ENCODE results near the gene SLC15A4.
"Not testable (repeated sequence)": the region's sequence is repeated elsewhere in the genome, so short reads cannot be mapped to it uniquely, and the experiment has no call there.

Gene SLC15A4

GRCh38 chr12:128823916-128824839 lies at the start of gene SLC15A4:
Gene SLC15A4, minus strand, starts transcription at chr12:128823958. Its CDS starts 15 bp downstream, at chr12:128823943.
- DNase-seq (ENCODE audit: low spot score) = peak; percentile 89

- DNase-seq (ENCODE audit: low spot score) = no peak
These were observed 48.5 kb upstream of the SLC15A4 start for GRCh38 chr12:128872303-128872702.

DNA sequence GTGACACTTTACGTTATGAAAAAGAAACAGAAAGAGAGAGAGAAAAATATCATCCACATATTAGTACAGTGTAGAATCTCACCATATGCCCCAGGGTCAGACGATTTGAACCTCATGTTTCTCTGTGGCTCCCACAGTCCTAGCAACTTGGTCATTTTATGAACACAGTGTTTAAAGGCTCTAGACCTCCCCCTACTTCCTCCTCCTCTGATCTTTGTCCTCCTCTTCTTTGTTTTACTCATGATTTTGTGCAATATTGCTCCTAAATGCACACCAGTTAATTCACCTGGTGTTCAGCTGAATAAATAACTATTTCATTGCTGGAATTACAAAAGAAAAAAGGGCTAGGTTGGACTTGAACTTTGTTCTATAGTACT lies 47.7 kb upstream of the SLC15A4 start:
- no peak for DNase-seq (ENCODE audit: low spot score)

DNA sequence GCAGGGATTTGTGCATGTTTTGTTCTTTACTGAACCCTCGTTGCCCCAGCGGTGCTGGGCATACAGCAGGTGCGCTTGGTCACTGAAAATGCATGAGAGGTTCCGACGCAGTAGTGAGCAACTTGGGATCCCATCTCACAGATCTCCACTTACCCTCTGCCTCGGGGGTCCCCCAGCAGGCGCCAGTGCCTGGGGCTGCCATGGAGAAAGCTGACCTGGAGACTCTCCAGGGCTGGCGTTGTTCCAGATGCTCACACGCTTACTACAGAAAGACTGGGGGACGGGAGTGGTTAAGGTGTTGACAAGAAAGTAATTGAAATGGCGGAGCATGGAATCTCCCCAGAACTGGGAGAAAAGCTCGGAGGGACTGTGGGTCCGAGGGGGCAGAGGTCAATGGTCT lies 43.7 kb upstream of the SLC15A4 start:
- no peak for DNase-seq (ENCODE audit: low spot score)

- DNase-seq (ENCODE audit: low spot score) = no peak
These were observed 40.9 kb upstream of the SLC15A4 start for GRCh38 chr12:128864516-128865186.

DNA sequence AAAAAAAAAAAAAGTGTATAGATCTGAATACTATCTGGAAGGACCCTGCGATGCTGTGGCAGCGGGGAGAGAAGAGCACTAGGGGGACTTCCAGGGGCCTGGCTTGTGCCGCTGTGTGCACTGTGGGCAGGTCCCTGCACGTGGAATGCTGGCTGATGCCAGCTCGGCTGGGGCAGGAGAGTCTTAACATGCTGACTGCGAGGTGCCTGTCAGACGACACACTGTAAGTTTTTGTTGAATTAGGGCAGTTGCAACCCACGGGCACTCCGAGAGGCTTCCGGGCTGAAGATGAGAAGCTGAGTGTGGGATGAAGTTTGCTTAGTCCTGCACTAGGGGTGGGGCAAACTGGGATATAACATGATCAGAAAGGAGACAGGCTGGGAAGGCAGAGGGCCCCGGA lies 40.2 kb upstream of the SLC15A4 start:
- no peak for DNase-seq (ENCODE audit: low spot score)

GRCh38 chr12:128861226-128862016 lies 37.7 kb upstream of the SLC15A4 start:
- no peak for DNase-seq (ENCODE audit: low spot score)

DNA sequence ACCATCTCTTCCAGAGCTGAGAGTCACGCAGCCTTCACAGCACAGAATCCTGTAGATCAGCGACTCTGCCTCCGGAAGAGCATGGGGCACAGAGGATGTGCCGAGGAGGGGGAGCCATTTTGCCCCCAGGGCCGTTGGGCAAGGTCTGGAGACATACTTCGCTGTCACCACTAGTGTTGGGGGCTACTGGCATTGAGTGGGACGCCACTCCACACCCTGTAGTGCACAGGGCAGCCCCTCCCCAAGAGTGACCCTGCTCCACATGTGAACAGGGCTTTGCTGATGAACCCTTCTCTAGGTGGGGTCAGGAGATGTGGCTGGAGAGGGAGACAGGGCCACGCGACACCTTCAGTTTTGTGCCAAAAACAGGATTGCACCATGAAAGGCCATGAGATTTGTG lies 35.6 kb upstream of the SLC15A4 start:
- no peak for DNase-seq (ENCODE audit: low spot score)

- no peak for DNase-seq (ENCODE audit: low spot score)
These were observed 33.5 kb upstream of the SLC15A4 start for GRCh38 chr12:128857133-128857763.

- no peak for DNase-seq (ENCODE audit: low spot score)
These were observed 33.0 kb upstream of the SLC15A4 start for GRCh38 chr12:128856791-128857078.

DNA sequence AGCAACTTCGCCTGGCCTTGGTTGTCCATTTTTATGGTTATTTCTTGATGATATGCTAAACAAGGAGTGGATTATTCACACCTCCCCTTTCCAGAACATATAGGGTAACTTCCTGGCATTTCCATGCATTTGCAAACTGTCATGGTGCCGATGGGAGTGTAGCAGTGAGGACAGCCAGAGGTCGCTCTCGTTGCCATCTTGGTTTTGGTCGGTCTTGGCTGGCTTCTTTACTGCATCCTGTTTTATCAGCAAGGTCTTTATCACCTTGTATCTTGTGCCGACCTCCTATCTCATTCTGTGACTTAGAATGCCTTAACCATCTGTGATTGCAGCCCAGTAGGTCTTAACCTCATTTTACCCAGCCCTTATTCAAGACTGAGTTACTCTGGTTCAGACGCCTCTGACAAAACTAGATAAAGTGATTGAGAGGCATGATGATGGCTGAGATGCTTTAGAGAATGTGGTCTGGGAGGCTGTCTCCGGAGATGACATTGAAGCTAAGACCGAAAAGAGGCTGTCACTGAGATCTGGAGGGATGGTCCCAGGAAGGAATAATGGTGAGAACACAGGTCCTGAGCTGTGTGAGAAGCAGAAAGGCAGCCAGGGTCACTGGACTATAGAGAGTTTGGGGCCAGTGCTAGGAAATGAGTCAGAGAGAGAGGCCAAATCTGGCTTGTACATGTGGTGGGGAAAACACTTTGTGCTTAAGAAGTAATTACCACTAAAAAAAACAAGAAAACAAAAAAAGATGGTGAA lies 32.5 kb upstream of the SLC15A4 start:
- DNase-seq (ENCODE audit: low spot score) = no peak

DNA sequence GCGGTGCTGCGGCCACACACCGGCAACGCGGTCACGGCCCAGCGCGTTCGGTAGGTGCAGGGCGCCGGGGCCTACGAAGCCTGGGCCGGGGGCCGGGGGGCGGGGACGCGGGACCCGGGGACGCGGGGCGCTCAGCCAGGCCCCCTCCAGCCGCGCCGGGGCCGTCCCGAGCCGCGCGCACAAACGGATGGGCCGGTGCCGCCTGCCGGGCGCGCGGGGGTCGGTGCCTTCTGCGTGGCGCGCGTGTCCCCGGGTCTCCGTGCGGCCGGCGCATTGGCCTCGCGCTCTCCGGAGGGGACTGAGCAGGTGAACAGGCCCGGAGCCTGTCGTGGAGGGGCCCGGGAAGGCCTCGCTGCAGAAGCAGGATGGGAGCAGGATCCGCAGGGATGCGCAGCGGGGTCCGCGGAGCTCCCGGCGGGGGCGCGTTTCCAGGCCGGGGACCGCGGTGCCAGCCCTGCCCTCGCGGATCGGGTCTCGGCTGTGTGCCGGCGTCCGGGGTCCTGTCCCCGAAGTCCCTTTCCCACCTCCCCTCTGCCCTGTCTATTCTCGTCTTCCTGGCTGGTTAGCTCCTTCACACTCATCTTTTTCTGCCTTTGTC lies 29.9 kb upstream of the SLC15A4 start:
- no peak for DNase-seq (ENCODE audit: low spot score)

- no peak for DNase-seq (ENCODE audit: low spot score)
These were observed 29.3 kb upstream of the SLC15A4 start, which contains the start of gene GLT1D1 for GRCh38 chr12:128852885-128853599. Gene GLT1D1, plus strand, starts transcription at chr12:128853478. Its CDS starts 104 bp downstream, at chr12:128853582.

- DNase-seq (ENCODE audit: low spot score) = no peak
These were observed 28.4 kb upstream of the SLC15A4 start for GRCh38 chr12:128852026-128852698.

DNA sequence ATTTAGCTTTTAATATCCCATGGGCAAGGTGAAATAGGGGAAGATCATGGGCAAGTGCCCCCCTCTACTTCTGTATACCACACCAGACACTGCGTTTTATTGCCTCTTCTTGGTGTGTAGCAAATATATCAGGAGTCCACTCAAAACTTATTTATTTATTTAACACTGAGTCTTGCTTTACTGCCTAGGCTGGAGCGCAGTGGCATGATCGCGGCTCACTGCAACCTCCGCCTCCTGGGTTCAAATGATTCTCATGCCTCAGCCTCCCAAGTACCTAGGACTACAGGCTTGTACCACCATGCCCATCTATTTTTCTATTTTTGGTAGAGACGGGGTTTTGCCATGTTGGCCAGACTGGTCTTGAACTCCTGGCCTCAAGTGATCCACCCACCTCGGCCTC lies 27.7 kb upstream of the SLC15A4 start:
- not testable (repeated sequence) for DNase-seq (ENCODE audit: low spot score)

DNA sequence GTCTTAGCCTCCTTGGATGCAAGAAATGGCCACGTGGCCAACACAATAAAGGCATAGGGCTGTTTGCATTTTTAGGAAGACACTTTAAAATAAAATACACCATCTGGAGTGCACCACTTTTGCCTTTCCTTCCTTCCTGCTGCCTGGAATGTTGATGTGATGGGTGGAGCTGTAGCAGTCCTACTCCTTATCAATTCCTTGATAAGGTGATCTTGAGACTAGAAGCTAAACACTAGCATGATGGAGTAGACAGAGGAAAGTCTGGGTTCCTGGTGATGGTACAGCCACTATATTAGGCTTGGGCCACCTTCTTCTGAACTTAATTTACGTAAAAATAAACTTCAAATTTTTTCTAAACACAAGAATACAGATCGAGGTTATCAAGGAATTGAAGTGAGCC lies 26.6 kb upstream of the SLC15A4 start:
- DNase-seq (ENCODE audit: low spot score) = no peak

GRCh38 chr12:128849806-128850205 lies 26.0 kb upstream of the SLC15A4 start:
- DNase-seq (ENCODE audit: low spot score) = not testable (repeated sequence)

- no peak for DNase-seq (ENCODE audit: low spot score)
These were observed 24.6 kb upstream of the SLC15A4 start for GRCh38 chr12:128848371-128848770.

GRCh38 chr12:128846671-128847070 lies 22.9 kb upstream of the SLC15A4 start:
- not testable (repeated sequence) for DNase-seq (ENCODE audit: low spot score)

Data from hematopoietic multipotent progenitor cell treated with erythropoietin and hydrocortisone succinate and interleukin-3 and kit ligand, for 15 days (in vitro differentiated cells).